GM12878 (cell line): ENCODE results near the gene RNF32. TPM values are rescaled to one million over a fixed set of nuclear protein-coding genes. Genes with fewer than 3 reads are reported as not detected.
A peak's percentile ranks its signal among the peaks of the same experiment; 100 is the strongest.

Source experiments
- ATAC-seq: fragments of 200-7000 bp; cut with Tn5 transposase; 3 replicates; pipeline ENCODE4 v1.9.1; 2020; ENCODE audit warnings: mild to moderate bottlenecking, moderate library complexity
- BruUV-seq: library from RNA; stranded (reverse); fragments of 400-500 nt; replicated peaks from 2 replicates; lab custom pipeline; 2021; lab: Mats Ljungman, UMichigan
- CTCF ChIA-PET: fragments of 300-600 bp; sonication (Branson Sonifier 250); formaldehyde crosslinking; extraction: SDS; loops from one replicate; lab custom pipeline; 2021; ENCODE audit warnings: inconsistent platforms; lab: Yijun Ruan, JAX
- POLR2A ChIA-PET: fragments of 350-600 bp; formaldehyde crosslinking; extraction: SDS; loops from one replicate; lab custom pipeline; 2021; ENCODE audit warnings: inconsistent platforms; lab: Charles Lee
- RAD21 ChIA-PET: fragments of 300-600 bp; sonication (Branson Sonifier 250); formaldehyde crosslinking; loops from one replicate; lab custom pipeline; 2023; ENCODE audit warnings: antibody characterized with exemption; ENCODE audit not compliant: unreplicated experiment; lab: Charles Lee
- SMC1A ChIA-PET: fragments of 300-600 bp; sonication (Branson Sonifier 250); formaldehyde crosslinking; loops from one replicate; lab custom pipeline; 2023; ENCODE audit not compliant: unreplicated experiment, uncharacterized antibody; lab: Charles Lee
- DNase-seq: peaks from one replicate; pipeline ENCODE4 v3.0.0-alpha.2; 2011; ENCODE audit warnings: low read depth, low spot score
- FAIRE-seq: peaks from 3 replicates; lab custom pipeline; 2011; peaks lifted over from hg19 to GRCh38; lab: Jason Lieb, UNC
- H2AFZ ChIP-seq: 2 replicates; pipeline ENCODE4 v1.6.0; 2011; ENCODE audit warnings: low read depth, low read length, control low read depth; ENCODE audit not compliant: control insufficient read depth
- H3K27ac ChIP-seq: 2 replicates; pipeline ENCODE4 v1.5.1; 2011; ENCODE audit warnings: control low read depth; ENCODE audit not compliant: control insufficient read depth, insufficient read depth
- H3K27me3 ChIP-seq, 2 experiments: replicated peaks in 1 of 2; 2 replicates each; pipeline versions ENCODE4 v1.6.0 to v1.6.1; 2011; ENCODE audit warnings: low read length in 1 of 2; ENCODE audit not compliant: control insufficient read depth in 2 of 2, insufficient read depth in 2 of 2
- H3K36me3 ChIP-seq, 2 experiments: 2 replicates each; pipeline ENCODE4 v1.5.1; 2011; ENCODE audit warnings: low read length in 1 of 2; ENCODE audit not compliant: control insufficient read depth in 2 of 2, insufficient read depth in 2 of 2
- H3K4me1 ChIP-seq: 2 replicates; pipeline ENCODE4 v1.6.1; 2011; ENCODE audit warnings: mild to moderate bottlenecking, low read length, moderate library complexity, mixed read lengths; ENCODE audit not compliant: control insufficient read depth, insufficient read depth
- H3K4me2 ChIP-seq: 2 replicates; pipeline ENCODE4 v1.6.0; 2011; ENCODE audit warnings: control low read depth; ENCODE audit not compliant: control insufficient read depth, insufficient read depth
- H3K4me3 ChIP-seq: fragments of 200-600 bp; sonication (generic); 2 replicates; pipeline ENCODE4 v1.5.1; 2016
- H3K79me2 ChIP-seq: 2 replicates; pipeline ENCODE4 v1.6.0; 2011; ENCODE audit warnings: low read length; ENCODE audit not compliant: control insufficient read depth, insufficient read depth
- H3K9ac ChIP-seq: 2 replicates; pipeline ENCODE4 v1.8.0; 2011; ENCODE audit warnings: low read length, control low read depth, mixed read lengths; ENCODE audit not compliant: control insufficient read depth, insufficient read depth
- H3K9me3 ChIP-seq: replicated peaks from 3 replicates; pipeline ENCODE4 v1.5.1; 2011; ENCODE audit warnings: mild to moderate bottlenecking, low read length; ENCODE audit not compliant: control insufficient read depth, insufficient read depth
- H4K20me1 ChIP-seq: 2 replicates; pipeline ENCODE4 v1.6.0; 2011; ENCODE audit not compliant: control insufficient read depth, insufficient read depth
- ASH2L ChIP-seq: fragments of 300-600, 200-600 bp; sonication (generic); IDR thresholded peaks from 2 replicates; pipeline ENCODE4 v1.6.1; 2017; ENCODE audit warnings: low read depth, mild to moderate bottlenecking, borderline replicate concordance
- EP300 ChIP-seq, 2 experiments: fragments of 150-350 bp in 1 of 2; IDR thresholded peaks; 2 replicates each; pipeline ENCODE4 v1.6.1; 2011 to 2012; ENCODE audit warnings: low read depth in 2 of 2, low read length in 2 of 2, borderline replicate concordance in 1 of 2, improper control_type of control experiment in 1 of 2, inconsistent platforms in 1 of 2; ENCODE audit not compliant: control insufficient read depth in 1 of 2
- HDGF ChIP-seq: fragments of 450-650 bp; IDR thresholded peaks from 2 replicates; pipeline ENCODE4 v1.6.1; 2016; ENCODE audit warnings: antibody characterized with exemption
- IKZF1 ChIP-seq: fragments of 450-650 bp; conservative IDR thresholded peaks from 2 replicates; pipeline ENCODE4 v1.6.1; 2017; ENCODE audit warnings: antibody characterized with exemption, mild to moderate bottlenecking
- MYC ChIP-seq: IDR thresholded peaks from 2 replicates; pipeline ENCODE4 v1.6.1; 2011; ENCODE audit warnings: mild to moderate bottlenecking, low read length, moderate library complexity, inconsistent platforms; ENCODE audit not compliant: insufficient read depth, insufficient replicate concordance, insufficient read length, severe bottlenecking
- NFYB ChIP-seq: IDR thresholded peaks from 2 replicates; pipeline ENCODE4 v1.6.1; 2011; ENCODE audit warnings: low read depth, mild to moderate bottlenecking, low read length, improper control_type of control experiment, moderate library complexity; ENCODE audit not compliant: insufficient read depth
- POLR2A ChIP-seq: IDR thresholded peaks from 2 replicates; pipeline ENCODE4 v1.6.1; 2011; ENCODE audit warnings: low read depth, mild to moderate bottlenecking, low read length
- RAD21 ChIP-seq: IDR thresholded peaks from 2 replicates; pipeline ENCODE4 v1.6.1; 2011; ENCODE audit warnings: mild to moderate bottlenecking, low read depth, low read length, moderate library complexity; ENCODE audit not compliant: insufficient read depth
- RELA ChIP-seq: fragments of 450-650 bp; IDR thresholded peaks from 2 replicates; pipeline ENCODE4 v1.8.0; 2014; ENCODE audit warnings: borderline replicate concordance; ENCODE audit not compliant: partially characterized antibody
- SMAD1 ChIP-seq: fragments of 450-650 bp; IDR thresholded peaks from 2 replicates; pipeline ENCODE4 v1.6.1; 2018; ENCODE audit warnings: mild to moderate bottlenecking, low read depth; ENCODE audit not compliant: partially characterized antibody
- SMC3 ChIP-seq: IDR thresholded peaks from 2 replicates; pipeline ENCODE4 v1.6.1; 2011; ENCODE audit warnings: low read length, improper control_type of control experiment, borderline replicate concordance
- TCF7 ChIP-seq: IDR thresholded peaks from 2 replicates; pipeline ENCODE4 v1.6.1; 2014; ENCODE audit warnings: antibody characterized with exemption, borderline replicate concordance
- YBX1 ChIP-seq: fragments of 450-650 bp; IDR thresholded peaks from 2 replicates; pipeline ENCODE4 v1.6.1; 2016; ENCODE audit warnings: antibody characterized with exemption
- WGBS: methylation state at CpG from one replicate; pipeline ENCODE4 v1.1.6; 2016; ENCODE audit warnings: low lambda C conversion rate; ENCODE audit not compliant: insufficient replicate concordance, insufficient coverage; ENCODE audit errors: missing lambda C conversion rate; 5-methylcytosine and 5-hydroxymethylcytosine counted together
- in situ Hi-C: fragments of 300-500 bp; cut with MboI; formaldehyde crosslinking; loops from 9 replicates; pipeline ENCODE4 v1.14.3; 2018; ENCODE audit warnings: mixed read lengths
- intact Hi-C: fragments of 100-400 bp; cut with micrococcal nuclease; formaldehyde crosslinking; loops from one replicate; pipeline ENCODE4 v1.14.2; 2022; ENCODE audit not compliant: unreplicated experiment
- polyA plus RNA-seq, 11 experiments: library from polyadenylated mRNA; depleted of rRNA in 4 of 11; unstranded in 6 of 11; stranded (reverse) in 5 of 11; fragments of >200 nt; fragmentation: Nextera tagmentation in 4 of 11; fragmentation: Illumina TruSeq in 1 of 11; extraction: Ambion mirVana in 4 of 11; extraction: Trizol in 1 of 11; gene quantifications; 1 replicate in 1 of 11; 2 replicates in 10 of 11; pipeline versions ENCODE4 v1.2.1 to v1.2.3, GENCODE V29; 2011 to 2016; ENCODE audit warnings: inconsistent platforms in 2 of 11, missing spikeins in 2 of 11, low read depth in 1 of 11
- total RNA-seq, 4 experiments: library from RNA; depleted of rRNA in 3 of 4; stranded (reverse); fragments of >200 nt in 3 of 4; fragmentation: Illumina TruSeq in 1 of 4; extraction: Trizol in 1 of 4; gene quantifications; 2 replicates each; pipeline versions ENCODE4 v1.2.1 to v1.2.3, GENCODE V29; 2013 to 2021
- TF ChIP-seq, protein P1 (sequence below): fragments of 450-650 bp; IDR thresholded peaks from 2 replicates; pipeline ENCODE4 v1.6.1; 2017; ENCODE audit warnings: mild to moderate bottlenecking, low read depth, inconsistent platforms; ENCODE audit not compliant: poor library complexity, severe bottlenecking
- TF ChIP-seq, protein P2 (sequence below), 3 experiments: IDR thresholded peaks in 2 of 3; conservative IDR thresholded peaks in 1 of 3; 2 replicates each; pipeline ENCODE4 v1.5.1; 2011; ENCODE audit warnings: low read depth in 3 of 3, low read length in 3 of 3, mild to moderate bottlenecking in 3 of 3, control low read depth in 2 of 3, moderate library complexity in 2 of 3, inconsistent platforms in 1 of 3, mixed read lengths in 1 of 3; ENCODE audit not compliant: control insufficient read depth in 2 of 3, insufficient read depth in 1 of 3; ENCODE audit errors: extremely low read depth in 1 of 3

RNF32 gene
- total and polyA plus RNA-seq, 10 of the 15 experiments (the other 5 are each of a cell fraction or from before 2014, with no cell fraction given), result 2.5 to 7.2 (median 3.7) TPM

DNA sequence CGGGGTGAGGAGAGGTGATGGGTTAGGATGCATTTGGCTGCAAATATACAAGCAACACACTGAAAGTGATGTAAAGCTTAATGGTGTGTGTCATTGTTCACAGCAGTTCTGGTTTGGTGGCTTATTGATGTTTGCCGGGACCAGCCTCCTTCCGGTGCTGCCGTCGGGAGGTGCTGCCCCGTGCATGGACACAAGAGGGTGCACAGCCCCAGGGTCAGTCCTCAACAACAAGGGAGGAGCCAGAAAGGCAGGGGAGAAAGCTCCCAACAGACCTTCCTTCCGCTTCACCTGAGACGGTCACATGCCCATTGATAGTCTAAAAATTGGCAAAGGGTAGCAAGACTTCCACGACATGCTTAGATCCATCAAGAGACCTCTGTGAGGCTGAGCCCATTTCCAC lies 9.5 kb downstream of the RNF32 start:
- POLR2A ChIA-PET, result no interaction called here
- Histone ChIP-seq H2AFZ (no peak overlapping the region), H3K4me1 (peaks cover 7% of the 10 kb centered on the region), H3K9ac (no peak overlapping the region), H3K4me2 (no peak overlapping the region), H3K4me3 (no peak overlapping the region), H3K9me3 (no peaks in the 10 kb centered on the region), H4K20me1 (no peaks in the 10 kb centered on the region), H3K79me2 (no peaks in the 10 kb centered on the region), H3K27me3 (no peaks in the 10 kb centered on the region), H3K27ac (no peak overlapping the region), H3K36me3 (no peaks in the 10 kb centered on the region)
- RAD21 ChIA-PET, result interaction anchor here (0.7 to 1.7 kb wide), 2 partner anchors 9 to 167 kb away, joined by 3 to 5 read pairs; partner anchors contain the start of gene RNF32
- no peak for FAIRE-seq
- intact Hi-C loops (loop anchor here (1.0 kb wide), 1 partner anchor 167 kb away; no protein-coding TSS in a partner anchor), in situ Hi-C loops (no loop called here)
- peak; percentile 83 for ATAC-seq
- WGBS, result 73% methylated on average over 9 of the region's 9 CpGs
- CTCF ChIA-PET, result interaction anchor here (1.0 to 1.4 kb wide), 3 partner anchors 40 to 176 kb away, joined by 3 read pairs; no protein-coding TSS in a partner anchor
- SMC1A ChIA-PET, result interaction anchor here (0.5 to 2.3 kb wide), 4 partner anchors 9 to 238 kb away, joined by 3 to 5 read pairs (median 4); no protein-coding TSS in a partner anchor
- TF ChIP-seq IKZF1 (no peak), EP300 (IDR thresholded peaks at IDR 0.05; ENCODE audit: borderline replicate concordance in 1 of 2, control insufficient read depth in 1 of 2, low read depth in 2 of 2, low read length in 2 of 2) (no peak), RAD21 (0 out of 2 replicates have a peak, but pooled peaks have one; percentile 13), NFYB (no peak), HDGF (no peak), POLR2A (no peak; the same call in 1 of the 2 replicates), ASH2L (no peak), MYC (no peak), YBX1 (no peak), TCF7 (no peak), SMC3 (peak; percentile 39; the same call in 1 of the 2 replicates), RELA (no peak), SMAD1 (no peak)
- TF ChIP-seq, protein P1, sequence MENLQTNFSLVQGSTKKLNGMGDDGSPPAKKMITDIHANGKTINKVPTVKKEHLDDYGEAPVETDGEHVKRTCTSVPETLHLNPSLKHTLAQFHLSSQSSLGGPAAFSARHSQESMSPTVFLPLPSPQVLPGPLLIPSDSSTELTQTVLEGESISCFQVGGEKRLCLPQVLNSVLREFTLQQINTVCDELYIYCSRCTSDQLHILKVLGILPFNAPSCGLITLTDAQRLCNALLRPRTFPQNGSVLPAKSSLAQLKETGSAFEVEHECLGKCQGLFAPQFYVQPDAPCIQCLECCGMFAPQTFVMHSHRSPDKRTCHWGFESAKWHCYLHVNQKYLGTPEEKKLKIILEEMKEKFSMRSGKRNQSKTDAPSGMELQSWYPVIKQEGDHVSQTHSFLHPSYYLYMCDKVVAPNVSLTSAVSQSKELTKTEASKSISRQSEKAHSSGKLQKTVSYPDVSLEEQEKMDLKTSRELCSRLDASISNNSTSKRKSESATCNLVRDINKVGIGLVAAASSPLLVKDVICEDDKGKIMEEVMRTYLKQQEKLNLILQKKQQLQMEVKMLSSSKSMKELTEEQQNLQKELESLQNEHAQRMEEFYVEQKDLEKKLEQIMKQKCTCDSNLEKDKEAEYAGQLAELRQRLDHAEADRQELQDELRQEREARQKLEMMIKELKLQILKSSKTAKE, result no peak
- TF ChIP-seq, protein P2, sequence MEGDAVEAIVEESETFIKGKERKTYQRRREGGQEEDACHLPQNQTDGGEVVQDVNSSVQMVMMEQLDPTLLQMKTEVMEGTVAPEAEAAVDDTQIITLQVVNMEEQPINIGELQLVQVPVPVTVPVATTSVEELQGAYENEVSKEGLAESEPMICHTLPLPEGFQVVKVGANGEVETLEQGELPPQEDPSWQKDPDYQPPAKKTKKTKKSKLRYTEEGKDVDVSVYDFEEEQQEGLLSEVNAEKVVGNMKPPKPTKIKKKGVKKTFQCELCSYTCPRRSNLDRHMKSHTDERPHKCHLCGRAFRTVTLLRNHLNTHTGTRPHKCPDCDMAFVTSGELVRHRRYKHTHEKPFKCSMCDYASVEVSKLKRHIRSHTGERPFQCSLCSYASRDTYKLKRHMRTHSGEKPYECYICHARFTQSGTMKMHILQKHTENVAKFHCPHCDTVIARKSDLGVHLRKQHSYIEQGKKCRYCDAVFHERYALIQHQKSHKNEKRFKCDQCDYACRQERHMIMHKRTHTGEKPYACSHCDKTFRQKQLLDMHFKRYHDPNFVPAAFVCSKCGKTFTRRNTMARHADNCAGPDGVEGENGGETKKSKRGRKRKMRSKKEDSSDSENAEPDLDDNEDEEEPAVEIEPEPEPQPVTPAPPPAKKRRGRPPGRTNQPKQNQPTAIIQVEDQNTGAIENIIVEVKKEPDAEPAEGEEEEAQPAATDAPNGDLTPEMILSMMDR (IDR thresholded peaks at IDR 0.05 in 2 of 3, conservative IDR thresholded peaks at IDR 0.05 in 1 of 3; ENCODE audit: control insufficient read depth in 2 of 3, extremely low read depth in 1 of 3, insufficient read depth in 1 of 3, low read depth in 3 of 3, low read length in 3 of 3), result peak; percentile 29 to 47 (median 40); a peak in 4 of 6 replicates
- no peak for DNase-seq
- BruUV-seq, result no TSS peak
